Esophagus squamous epithelium (tissue), 5 donors: ENCODE results near the gene MRPL16. TPM values are rescaled to one million over a fixed set of nuclear protein-coding genes. Genes with fewer than 3 reads are reported as not detected.

ENCODE experiments used
- DNase-seq: peaks from one replicate; lab custom pipeline; 2025; lab: John Stamatoyannopoulos, UW
- H3K27ac ChIP-seq, 4 donors: fragments of 200-600 bp; sonication (generic); one replicate each; pipeline ENCODE4 v1.5.1; 2016 to 2019; ENCODE audit warnings: mild to moderate bottlenecking in 1 of 4
- H3K27me3 ChIP-seq, 4 donors: fragments of 200-600 bp; sonication (generic); 1 replicate in 3 of 4; 2 replicates in 1 of 4; pipeline versions ENCODE4 v1.5.1 to v1.6.0; 2017 to 2021; ENCODE audit warnings: antibody characterized with exemption in 1 of 4
- H3K36me3 ChIP-seq, 3 donors: fragments of 200-600 bp; sonication (generic); one replicate each; pipeline ENCODE4 v1.5.1; 2016 to 2019
- H3K4me1 ChIP-seq, 3 donors: fragments of 200-600 bp; sonication (generic); one replicate each; pipeline ENCODE4 v1.5.1; 2017 to 2019
- H3K4me3 ChIP-seq, 4 donors: fragments of 200-600 bp; sonication (generic); 1 replicate in 3 of 4; 2 replicates in 1 of 4; pipeline ENCODE4 v1.5.1; 2016 to 2019; ENCODE audit warnings: mild to moderate bottlenecking in 2 of 4, moderate library complexity in 1 of 4
- H3K9me3 ChIP-seq, 3 donors: fragments of 200-600 bp; sonication (generic); one replicate each; pipeline ENCODE4 v1.5.1; 2016 to 2019
- CTCF ChIP-seq, 6 experiments: fragments of 450-650 bp in 4 of 6; fragments of 200-600 bp in 2 of 6; sonication (generic) in 2 of 6; IDR thresholded peaks; one replicate each; pipeline ENCODE4 v1.5.1; 2016 to 2019; ENCODE audit warnings: antibody characterized with exemption in 6 of 6, mild to moderate bottlenecking in 4 of 6, moderate library complexity in 4 of 6
- POLR2A ChIP-seq, 4 donors: fragments of 450-650 bp; IDR thresholded peaks; one replicate each; pipeline ENCODE4 v1.6.1; 2017; ENCODE audit warnings: antibody characterized with exemption in 4 of 4, mild to moderate bottlenecking in 4 of 4, moderate library complexity in 3 of 4
- WGBS, 2 donors: methylation state at CpG; one replicate each; pipeline ENCODE4 v1.1.5; 2018; 5-methylcytosine and 5-hydroxymethylcytosine counted together
- intact Hi-C: fragments of 100-400 bp; cut with DNase I; formaldehyde crosslinking; loops from one replicate; pipeline ENCODE4 v1.15.0; 2022
- total RNA-seq, 4 donors: library from RNA; depleted of rRNA; stranded (reverse); fragments of >200 nt; gene quantifications; one replicate each; pipeline ENCODE4 v1.1.0, GENCODE V29; 2016
- donor health status: DM: yes; HTN: yes; CAD: no.

The MRPL16 gene
- total RNA-seq, 4 donors from 2014 or later = 31.4 to 41.6 (median 40.3) TPM

- peaks cover 0 to 6% (median 0%) of the 10 kb centered on the region in 3 donors for H3K36me3 ChIP-seq
- intact Hi-C loops = no loop called here
- H3K4me1 ChIP-seq = peaks cover 5 to 38% (median 11%) of the 10 kb centered on the region in 3 donors
- H3K27me3 ChIP-seq = no peaks in the 10 kb centered on the region
- H3K4me3 ChIP-seq = peak overlapping the region in 3 of 4 donors; percentile 65 to 98 (median 74)
- DNase-seq = no peak
- TF ChIP-seq POLR2A (IDR thresholded peaks at IDR 0.05) = no peak
- TF ChIP-seq CTCF (IDR thresholded peaks at IDR 0.05) = no peak
- no peaks in the 10 kb centered on the region for H3K9me3 ChIP-seq
- WGBS, 2 donors = 23 to 36% methylated on average over 3 of the region's 3 CpGs
- H3K27ac ChIP-seq = peak overlapping the region; percentile 95 to 98 (median 95)
Observed at GRCh38 chr11:59756558-59756840, 54.1 kb downstream of the MRPL16 start.

Other genes starting within 250 kb of the MRPL16 start
- gene OSBP, start 195.0 kb downstream of the MRPL16 start, total RNA-seq = 10 to 100 TPM; 19.4 to 28.8 (median 23.3) TPM
- 10 to 100 TPM; 11.2 to 17.9 (median 15.3) TPM for gene PATL1, start 141.7 kb downstream of the MRPL16 start, total RNA-seq
- gene OR10V1, start 96.9 kb downstream of the MRPL16 start, total RNA-seq = not detected
- gene STX3, start 55.4 kb downstream of the MRPL16 start, total RNA-seq = 10 to 100 TPM; 12.9 to 25.6 (median 19.3) TPM
- gene CBLIF, start 34.7 kb upstream of the MRPL16 start, total RNA-seq = not detected
- 100 to 1,000 TPM in 1 of 4 donors, 10 to 100 TPM in 3; 10.3 to 108 (median 39.0) TPM for gene TCN1, start 55.7 kb upstream of the MRPL16 start, total RNA-seq
- not detected for gene OOSP3, start 68.0 kb upstream of the MRPL16 start, total RNA-seq
- gene OOSP1, start 127.7 kb upstream of the MRPL16 start, total RNA-seq = not detected
- gene OOSP4A, start 153.3 kb upstream of the MRPL16 start, total RNA-seq = under 1 TPM in 1 of 4 donors, not detected in 3; 0.95 TPM
- not detected for gene OOSP4B, start 206.4 kb upstream of the MRPL16 start, total RNA-seq
- not detected for gene OOSP2, start 229.6 kb upstream of the MRPL16 start, total RNA-seq
- not detected for gene MS4A3, start 245.9 kb upstream of the MRPL16 start, total RNA-seq